C4-2B (cell line): ENCODE measurements around the gene PIGW.

Experiments used
- ZFX ChIP-seq: fragments of 450-650 bp; IDR thresholded peaks from 2 replicates; pipeline ENCODE4 v1.6.1; 2017
- TF ChIP-seq, protein P1 (sequence below): fragments of 450-650 bp; conservative IDR thresholded peaks from 2 replicates; pipeline ENCODE4 v1.5.1; 2017; ENCODE audit warnings: mild to moderate bottlenecking

DNA sequence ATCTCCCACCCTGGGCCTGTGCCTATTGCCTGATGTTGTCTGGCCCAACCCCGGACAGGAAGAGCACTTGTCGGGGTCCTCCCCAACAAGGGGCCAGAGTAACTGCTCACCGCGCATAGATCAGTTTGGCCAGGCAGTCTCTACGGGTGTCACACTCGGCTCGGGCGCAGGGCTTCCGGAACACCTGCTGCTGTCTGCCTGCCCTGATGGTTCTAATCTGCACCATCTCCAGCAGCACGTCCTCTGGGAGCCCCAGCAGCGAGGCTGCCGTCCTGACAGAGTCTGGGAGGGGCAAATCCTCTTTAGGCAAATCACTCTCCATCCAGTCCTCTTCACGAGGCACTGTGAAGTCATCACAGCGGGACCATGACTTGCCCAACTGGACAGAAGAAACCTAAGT is 24.2 kb upstream of the PIGW start:
- TF ChIP-seq, protein P1, sequence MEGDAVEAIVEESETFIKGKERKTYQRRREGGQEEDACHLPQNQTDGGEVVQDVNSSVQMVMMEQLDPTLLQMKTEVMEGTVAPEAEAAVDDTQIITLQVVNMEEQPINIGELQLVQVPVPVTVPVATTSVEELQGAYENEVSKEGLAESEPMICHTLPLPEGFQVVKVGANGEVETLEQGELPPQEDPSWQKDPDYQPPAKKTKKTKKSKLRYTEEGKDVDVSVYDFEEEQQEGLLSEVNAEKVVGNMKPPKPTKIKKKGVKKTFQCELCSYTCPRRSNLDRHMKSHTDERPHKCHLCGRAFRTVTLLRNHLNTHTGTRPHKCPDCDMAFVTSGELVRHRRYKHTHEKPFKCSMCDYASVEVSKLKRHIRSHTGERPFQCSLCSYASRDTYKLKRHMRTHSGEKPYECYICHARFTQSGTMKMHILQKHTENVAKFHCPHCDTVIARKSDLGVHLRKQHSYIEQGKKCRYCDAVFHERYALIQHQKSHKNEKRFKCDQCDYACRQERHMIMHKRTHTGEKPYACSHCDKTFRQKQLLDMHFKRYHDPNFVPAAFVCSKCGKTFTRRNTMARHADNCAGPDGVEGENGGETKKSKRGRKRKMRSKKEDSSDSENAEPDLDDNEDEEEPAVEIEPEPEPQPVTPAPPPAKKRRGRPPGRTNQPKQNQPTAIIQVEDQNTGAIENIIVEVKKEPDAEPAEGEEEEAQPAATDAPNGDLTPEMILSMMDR, result no peak
- no peak for TF ChIP-seq ZFX
